IMR-90 (cell line): ENCODE results near the gene ESRRB.

Source experiments
- BHLHE40 ChIP-seq: fragments of 150-350 bp; IDR thresholded peaks from 2 replicates; pipeline ENCODE4 v1.6.1; 2016; ENCODE audit warnings: mild to moderate bottlenecking, low read depth, low read length
- CHD1 ChIP-seq: IDR thresholded peaks from 2 replicates; pipeline ENCODE4 v1.6.1; 2012; ENCODE audit warnings: low read depth, low read length, improper control_type of control experiment
- FOS ChIP-seq: fragments of 150-350 bp; IDR thresholded peaks from 2 replicates; pipeline ENCODE4 v1.6.1; 2016; ENCODE audit warnings: low read depth, low read length
- MAFK ChIP-seq: IDR thresholded peaks from 2 replicates; pipeline ENCODE4 v1.6.1; 2012; ENCODE audit warnings: low read depth, low read length, improper control_type of control experiment
- MAZ ChIP-seq: IDR thresholded peaks from 2 replicates; pipeline ENCODE4 v1.6.1; 2012; ENCODE audit warnings: low read depth, mild to moderate bottlenecking, low read length, improper control_type of control experiment, moderate library complexity, borderline replicate concordance
- POLR2A ChIP-seq: IDR thresholded peaks from 2 replicates; pipeline ENCODE4 v1.6.1; 2012; ENCODE audit warnings: mild to moderate bottlenecking, low read depth, low read length
- RCOR1 ChIP-seq: IDR thresholded peaks from 2 replicates; pipeline ENCODE4 v1.6.1; 2012; ENCODE audit warnings: mild to moderate bottlenecking, low read length, improper control_type of control experiment; ENCODE audit not compliant: insufficient replicate concordance
- RFX5 ChIP-seq: IDR thresholded peaks from 2 replicates; pipeline ENCODE4 v1.8.0; 2012; ENCODE audit warnings: low read depth, mild to moderate bottlenecking, low read length, moderate library complexity
- TF ChIP-seq, protein P1 (sequence below): conservative IDR thresholded peaks from 2 replicates; pipeline ENCODE4 v1.5.1; 2012; ENCODE audit warnings: mild to moderate bottlenecking, low read depth, low read length, improper control_type of control experiment
- TF ChIP-seq, protein P2 (sequence below): fragments of 150-350 bp; IDR thresholded peaks from 2 replicates; pipeline ENCODE4 v1.6.1; 2017; ENCODE audit warnings: mild to moderate bottlenecking, antibody characterized with exemption, low read length, low read depth
- TF ChIP-seq, protein P3 (sequence below): fragments of 150-350 bp; IDR thresholded peaks from 2 replicates; pipeline ENCODE4 v1.6.1; 2016; ENCODE audit warnings: low read depth, mild to moderate bottlenecking, low read length, moderate library complexity, borderline replicate concordance

- TF ChIP-seq, protein P1, sequence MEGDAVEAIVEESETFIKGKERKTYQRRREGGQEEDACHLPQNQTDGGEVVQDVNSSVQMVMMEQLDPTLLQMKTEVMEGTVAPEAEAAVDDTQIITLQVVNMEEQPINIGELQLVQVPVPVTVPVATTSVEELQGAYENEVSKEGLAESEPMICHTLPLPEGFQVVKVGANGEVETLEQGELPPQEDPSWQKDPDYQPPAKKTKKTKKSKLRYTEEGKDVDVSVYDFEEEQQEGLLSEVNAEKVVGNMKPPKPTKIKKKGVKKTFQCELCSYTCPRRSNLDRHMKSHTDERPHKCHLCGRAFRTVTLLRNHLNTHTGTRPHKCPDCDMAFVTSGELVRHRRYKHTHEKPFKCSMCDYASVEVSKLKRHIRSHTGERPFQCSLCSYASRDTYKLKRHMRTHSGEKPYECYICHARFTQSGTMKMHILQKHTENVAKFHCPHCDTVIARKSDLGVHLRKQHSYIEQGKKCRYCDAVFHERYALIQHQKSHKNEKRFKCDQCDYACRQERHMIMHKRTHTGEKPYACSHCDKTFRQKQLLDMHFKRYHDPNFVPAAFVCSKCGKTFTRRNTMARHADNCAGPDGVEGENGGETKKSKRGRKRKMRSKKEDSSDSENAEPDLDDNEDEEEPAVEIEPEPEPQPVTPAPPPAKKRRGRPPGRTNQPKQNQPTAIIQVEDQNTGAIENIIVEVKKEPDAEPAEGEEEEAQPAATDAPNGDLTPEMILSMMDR, result no peak
- TF ChIP-seq, protein P2, sequence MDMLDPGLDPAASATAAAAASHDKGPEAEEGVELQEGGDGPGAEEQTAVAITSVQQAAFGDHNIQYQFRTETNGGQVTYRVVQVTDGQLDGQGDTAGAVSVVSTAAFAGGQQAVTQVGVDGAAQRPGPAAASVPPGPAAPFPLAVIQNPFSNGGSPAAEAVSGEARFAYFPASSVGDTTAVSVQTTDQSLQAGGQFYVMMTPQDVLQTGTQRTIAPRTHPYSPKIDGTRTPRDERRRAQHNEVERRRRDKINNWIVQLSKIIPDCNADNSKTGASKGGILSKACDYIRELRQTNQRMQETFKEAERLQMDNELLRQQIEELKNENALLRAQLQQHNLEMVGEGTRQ, result no peak
- TF ChIP-seq RFX5 (no peak), FOS (no peak), MAZ (no peak), BHLHE40 (no peak), POLR2A (no peak), MAFK (no peak), CHD1 (no peak), RCOR1 (no peak)
- TF ChIP-seq, protein P3, sequence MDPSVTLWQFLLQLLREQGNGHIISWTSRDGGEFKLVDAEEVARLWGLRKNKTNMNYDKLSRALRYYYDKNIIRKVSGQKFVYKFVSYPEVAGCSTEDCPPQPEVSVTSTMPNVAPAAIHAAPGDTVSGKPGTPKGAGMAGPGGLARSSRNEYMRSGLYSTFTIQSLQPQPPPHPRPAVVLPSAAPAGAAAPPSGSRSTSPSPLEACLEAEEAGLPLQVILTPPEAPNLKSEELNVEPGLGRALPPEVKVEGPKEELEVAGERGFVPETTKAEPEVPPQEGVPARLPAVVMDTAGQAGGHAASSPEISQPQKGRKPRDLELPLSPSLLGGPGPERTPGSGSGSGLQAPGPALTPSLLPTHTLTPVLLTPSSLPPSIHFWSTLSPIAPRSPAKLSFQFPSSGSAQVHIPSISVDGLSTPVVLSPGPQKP, result no peak
Observed at GRCh38 chr14:76496595-76496994, 120.7 kb downstream of the ESRRB start.
